Ovary (tissue), 9 donors: ENCODE measurements around the gene CYB5B. TPM values are rescaled to one million over a fixed set of nuclear protein-coding genes. Genes with fewer than 3 reads are reported as not detected.

ENCODE experiments used
- DNase-seq, 5 donors: peaks; one replicate each; pipeline ENCODE4 v3.0.0-alpha.2; 2019 to 2020
- H3K27ac ChIP-seq, 2 donors: fragments of 200-600 bp; one replicate each; pipeline versions ENCODE4 v1.5.1 to v1.8.0; 2019 to 2022
- H3K27me3 ChIP-seq: fragments of 200-600 bp; one replicate; pipeline ENCODE4 v1.8.0; 2022
- H3K36me3 ChIP-seq: fragments of 200-600 bp; sonication (generic); one replicate; pipeline ENCODE4 v1.5.1; 2019
- H3K4me1 ChIP-seq: one replicate; pipeline ENCODE4 v1.8.1; 2013; ENCODE audit warnings: mild to moderate bottlenecking, moderate library complexity; ENCODE audit not compliant: insufficient read depth
- H3K4me3 ChIP-seq: fragments of 200-600 bp; sonication (generic); one replicate; pipeline ENCODE4 v1.5.1; 2017
- H3K9me3 ChIP-seq, 2 donors: fragments of 200-600 bp in 1 of 2; sonication (generic) in 1 of 2; one replicate each; pipeline versions ENCODE4 v1.5.1 to v1.8.1; 2013 to 2019; ENCODE audit warnings: mild to moderate bottlenecking in 1 of 2, moderate library complexity in 1 of 2
- CTCF ChIP-seq, 3 donors: fragments of 450-650 bp in 2 of 3; fragments of 200-600 bp in 1 of 3; IDR thresholded peaks; one replicate each; pipeline versions ENCODE4 v1.5.1 to v1.8.0; 2016 to 2022; ENCODE audit warnings: antibody characterized with exemption in 3 of 3, mild to moderate bottlenecking in 1 of 3
- EP300 ChIP-seq: sonication (generic); formaldehyde crosslinking; IDR thresholded peaks from one replicate; pipeline ENCODE4 v1.6.1; 2017; ENCODE audit warnings: antibody characterized with exemption
- POLR2A ChIP-seq: fragments of 450-650 bp; IDR thresholded peaks from one replicate; pipeline ENCODE4 v1.6.1; 2017; ENCODE audit warnings: antibody characterized with exemption, mild to moderate bottlenecking, moderate library complexity
- WGBS, 3 donors: extraction: QIAGEN DNeasy Blood & Tissue Kit in 1 of 3; methylation state at CpG; one replicate each; pipeline versions ENCODE4 v1.1.5 to v1.1.7; 2013 to 2017; 5-methylcytosine and 5-hydroxymethylcytosine counted together
- intact Hi-C, 4 donors: fragments of 100-400 bp; cut with DNase I; formaldehyde crosslinking; loops; one replicate each; pipeline versions ENCODE4 v1.11.0 to v1.15.1; 2022 to 2023
- polyA plus RNA-seq, 2 donors: library from polyadenylated mRNA; stranded (reverse); fragments of 200-250 nt in 1 of 2; fragments of 350-450 nt in 1 of 2; fragmentation: Illumina TruSeq in 1 of 2; extraction: RNeasy Lipid Tissue Mini Kit (QIAGEN cat#74804) in 1 of 2; gene quantifications; one replicate each; pipeline ENCODE4 v1.2.3, GENCODE V29; 2013 to 2014
- total RNA-seq, 7 donors: library from RNA; depleted of rRNA in 2 of 7; stranded (reverse); fragments of >200 nt in 2 of 7; fragmentation: NEBNext Ultra II Directional in 3 of 7; extraction: Animal tissue kit (Norgen Biotek cat#: 25700) in 3 of 7; gene quantifications; one replicate each; pipeline versions ENCODE4 v1.1.0 to v1.2.4, GENCODE V29; 2016 to 2023
- donor health status: DM: no; HTN: no; CAD: no; lungs with moderate emphysema.
- donor health status: DM: no; HTN: no; CAD: no.
- donor health status: Bipolar disorder and iron deficiency.
- donor health status: DM: yes; HTN: yes; CAD: no.
- donor health status: DM: no; HTN: no; CAD: no.
- donor health status: DM: yes; HTN: yes; CAD: no.

Gene CYB5B
- total and polyA plus RNA-seq, 9 donors, result 24.8 to 148 (median 55.8) TPM

GRCh38 chr16:69413045-69413664, 11.3 kb upstream of the CYB5B start:
- H3K27ac ChIP-seq, result no peak overlapping the region

GRCh38 chr16:69417520-69418199, 6.8 kb upstream of the CYB5B start:
- H3K27ac ChIP-seq, result no peak overlapping the region
- DNase-seq, result no peak

More at GRCh38 chr16:69413045-69413664, 11.3 kb upstream of the CYB5B start:
- 87 to 93% (median 91%) methylated on average over 7 of the region's 7 CpGs for WGBS, 3 donors
- Histone ChIP-seq H3K9me3 (no peaks in the 10 kb centered on the region), H3K4me1 (peaks cover 6% of the 10 kb centered on the region), H3K4me3 (no peak overlapping the region), H3K27me3 (no peaks in the 10 kb centered on the region), H3K36me3 (no peaks in the 10 kb centered on the region)
- TF ChIP-seq POLR2A, result no peak
- no peak for TF ChIP-seq CTCF (IDR thresholded peaks at IDR 0.05)
- no peak for TF ChIP-seq EP300
- intact Hi-C loops, result no loop called here
- DNase-seq, result no peak

GRCh38 chr16:69419956-69420355, 4.5 kb upstream of the CYB5B start:
- Histone ChIP-seq H3K9me3 (no peaks in the 10 kb centered on the region), H3K27me3 (no peaks in the 10 kb centered on the region), H3K4me1 (peaks cover 7% of the 10 kb centered on the region), H3K27ac (no peak overlapping the region), H3K36me3 (no peaks in the 10 kb centered on the region), H3K4me3 (no peak overlapping the region)
- intact Hi-C loops, result no loop called here
- no peak for DNase-seq
- TF ChIP-seq EP300 (no peak), POLR2A (no peak), CTCF (IDR thresholded peaks at IDR 0.05) (no peak)
- 87 to 92% (median 90%) methylated on average over 4 of the region's 4 CpGs for WGBS, 3 donors

More at GRCh38 chr16:69417520-69418199, 6.8 kb upstream of the CYB5B start:
- Histone ChIP-seq H3K4me1 (peaks cover 4% of the 10 kb centered on the region), H3K9me3 (no peaks in the 10 kb centered on the region), H3K27me3 (no peaks in the 10 kb centered on the region), H3K4me3 (no peak overlapping the region), H3K36me3 (no peaks in the 10 kb centered on the region)
- TF ChIP-seq CTCF (IDR thresholded peaks at IDR 0.05), result no peak
- no peak for TF ChIP-seq POLR2A
- TF ChIP-seq EP300, result no peak
- 21 to 33% (median 27%) methylated on average over 7 of the region's 7 CpGs for WGBS, 3 donors
- intact Hi-C loops, result no loop called here

- peaks cover 3% of the 10 kb centered on the region for H3K4me1 ChIP-seq
- H3K36me3 ChIP-seq, result no peaks in the 10 kb centered on the region
- DNase-seq, result no peak
- no peak overlapping the region for H3K27ac ChIP-seq
- no peak for TF ChIP-seq CTCF (IDR thresholded peaks at IDR 0.05)
- TF ChIP-seq POLR2A, result no peak
- TF ChIP-seq EP300, result no peak
- no peaks in the 10 kb centered on the region for H3K9me3 ChIP-seq
- intact Hi-C loops, result no loop called here
- 79 to 84% (median 81%) methylated on average over 11 of the region's 11 CpGs for WGBS, 3 donors
- H3K27me3 ChIP-seq, result no peaks in the 10 kb centered on the region
- H3K4me3 ChIP-seq, result no peak overlapping the region
Observed at GRCh38 chr16:69423189-69423588, 1.2 kb upstream of the CYB5B start.
